Measurements from ENCODE around the gene BCL10.

Gene BCL10

GRCh38 chr1:85230305-85230977 is 46.0 kb downstream of the BCL10 start:
- H3K4me3 ChIP-seq (ENCODE audit: low read length): no peak overlapping the region
- DNase-seq (ENCODE audit: low read depth, low spot score): peak; percentile 32

GRCh38 chr1:85229574-85230097 is 46.8 kb downstream of the BCL10 start:
- DNase-seq (ENCODE audit: low read depth, low spot score): no peak
- no peak overlapping the region for H3K4me3 ChIP-seq (ENCODE audit: low read length)

GRCh38 chr1:85228972-85229371 is 47.5 kb downstream of the BCL10 start:
- no peak for DNase-seq (ENCODE audit: low read depth, low spot score)
- H3K4me3 ChIP-seq (ENCODE audit: low read length): no peak overlapping the region

- H3K4me3 ChIP-seq (ENCODE audit: low read length): no peak overlapping the region
- no peak for DNase-seq (ENCODE audit: low read depth, low spot score)
These were observed 50.6 kb downstream of the BCL10 start for GRCh38 chr1:85225624-85226380.

- no peak overlapping the region for H3K4me3 ChIP-seq (ENCODE audit: low read length)
- DNase-seq (ENCODE audit: low read depth, low spot score): no peak
These were observed 51.5 kb downstream of the BCL10 start for GRCh38 chr1:85224734-85225623.

- no peak for DNase-seq (ENCODE audit: low read depth, low spot score)
- H3K4me3 ChIP-seq (ENCODE audit: low read length): no peak overlapping the region
These were observed 52.1 kb downstream of the BCL10 start for GRCh38 chr1:85224295-85224694.

- H3K4me3 ChIP-seq (ENCODE audit: low read length): no peak overlapping the region
- no peak for DNase-seq (ENCODE audit: low read depth, low spot score)
These were observed 53.1 kb downstream of the BCL10 start for GRCh38 chr1:85223334-85223733.

GRCh38 chr1:85220756-85221201 is 55.7 kb downstream of the BCL10 start:
- no peak for DNase-seq (ENCODE audit: low read depth, low spot score)
- H3K4me3 ChIP-seq (ENCODE audit: low read length): no peak overlapping the region

GRCh38 chr1:85219853-85220610 is 56.4 kb downstream of the BCL10 start:
- no peak overlapping the region for H3K4me3 ChIP-seq (ENCODE audit: low read length)
- DNase-seq (ENCODE audit: low read depth, low spot score): no peak

GRCh38 chr1:85216697-85217096 is 59.7 kb downstream of the BCL10 start:
- DNase-seq (ENCODE audit: low read depth, low spot score): no peak
- H3K4me3 ChIP-seq (ENCODE audit: low read length): no peak overlapping the region

Measured in Jurkat, Clone E6-1 (cell line).